ENCODE measurements around the gene RAD1.
"Not testable (repeated sequence)": the region's sequence is repeated elsewhere in the genome, so short reads cannot be mapped to it uniquely, and the experiment has no call there.

Gene RAD1, protein sequence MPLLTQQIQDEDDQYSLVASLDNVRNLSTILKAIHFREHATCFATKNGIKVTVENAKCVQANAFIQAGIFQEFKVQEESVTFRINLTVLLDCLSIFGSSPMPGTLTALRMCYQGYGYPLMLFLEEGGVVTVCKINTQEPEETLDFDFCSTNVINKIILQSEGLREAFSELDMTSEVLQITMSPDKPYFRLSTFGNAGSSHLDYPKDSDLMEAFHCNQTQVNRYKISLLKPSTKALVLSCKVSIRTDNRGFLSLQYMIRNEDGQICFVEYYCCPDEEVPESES

DNA sequence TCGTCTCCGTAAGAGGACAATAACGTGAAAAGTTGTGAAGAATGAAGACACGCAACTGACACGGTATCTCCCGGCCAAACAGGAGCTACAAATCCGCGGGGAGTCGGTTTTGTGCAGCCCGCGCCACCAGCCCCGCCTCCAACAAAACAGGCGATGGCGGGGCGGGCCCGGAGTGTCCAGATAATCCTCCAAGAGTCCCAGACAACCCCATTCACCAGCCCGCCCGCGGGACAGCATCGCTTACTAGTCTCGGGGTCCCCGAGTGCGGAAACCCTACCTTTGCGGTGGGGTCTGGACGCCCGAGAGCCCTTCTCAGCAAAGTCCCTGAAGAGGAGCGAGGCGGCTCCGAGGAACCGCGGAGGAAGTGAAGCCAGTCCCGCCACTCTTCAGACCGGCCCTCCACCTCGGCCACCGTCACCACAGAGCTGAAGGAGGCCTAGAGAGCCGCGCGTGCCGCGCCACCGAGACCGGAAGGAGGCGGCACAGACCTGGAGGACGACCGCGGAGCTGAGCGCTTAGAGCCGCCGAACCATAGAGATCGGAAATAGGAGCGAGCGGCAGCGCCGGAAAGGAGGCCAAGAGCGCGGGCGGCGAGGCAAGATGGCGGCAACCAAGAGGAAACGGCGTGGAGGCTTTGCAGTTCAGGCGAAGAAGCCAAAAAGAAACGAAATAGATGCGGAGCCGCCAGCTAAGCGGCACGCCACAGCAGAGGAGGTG, at the start of gene RAD1, which contains the start of gene BRIX1:
Gene RAD1, minus strand, starts transcription at position 366 of the 717 bp plus-strand sequence. CDS start 612 bp downstream, outside the sequence.
Gene BRIX1, plus strand, starts transcription at position 573 of the 717 bp plus-strand sequence. Its CDS starts 28 bp downstream, at position 601.
- DNase-seq, result peak; percentile 94

DNA sequence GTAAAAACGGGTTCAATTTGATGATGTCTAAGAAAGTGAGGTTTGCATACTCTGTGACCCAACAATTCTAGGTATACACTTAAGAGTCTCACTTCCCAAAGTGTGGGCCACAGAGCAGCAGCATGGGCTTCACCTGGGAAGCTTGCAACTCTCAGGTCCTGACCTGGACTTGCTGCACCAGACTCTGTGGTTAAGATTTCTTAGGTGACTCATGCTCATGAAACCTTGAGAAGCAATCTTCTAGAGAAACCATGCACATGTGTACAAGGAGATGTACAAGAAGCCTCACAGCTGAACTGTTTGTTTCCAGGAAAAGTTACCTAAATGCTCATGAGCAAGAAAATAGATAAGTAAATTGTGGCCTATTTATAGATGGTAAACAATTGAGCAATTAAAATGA, 44.0 kb upstream of the RAD1 start:
- DNase-seq, result no peak

DNA sequence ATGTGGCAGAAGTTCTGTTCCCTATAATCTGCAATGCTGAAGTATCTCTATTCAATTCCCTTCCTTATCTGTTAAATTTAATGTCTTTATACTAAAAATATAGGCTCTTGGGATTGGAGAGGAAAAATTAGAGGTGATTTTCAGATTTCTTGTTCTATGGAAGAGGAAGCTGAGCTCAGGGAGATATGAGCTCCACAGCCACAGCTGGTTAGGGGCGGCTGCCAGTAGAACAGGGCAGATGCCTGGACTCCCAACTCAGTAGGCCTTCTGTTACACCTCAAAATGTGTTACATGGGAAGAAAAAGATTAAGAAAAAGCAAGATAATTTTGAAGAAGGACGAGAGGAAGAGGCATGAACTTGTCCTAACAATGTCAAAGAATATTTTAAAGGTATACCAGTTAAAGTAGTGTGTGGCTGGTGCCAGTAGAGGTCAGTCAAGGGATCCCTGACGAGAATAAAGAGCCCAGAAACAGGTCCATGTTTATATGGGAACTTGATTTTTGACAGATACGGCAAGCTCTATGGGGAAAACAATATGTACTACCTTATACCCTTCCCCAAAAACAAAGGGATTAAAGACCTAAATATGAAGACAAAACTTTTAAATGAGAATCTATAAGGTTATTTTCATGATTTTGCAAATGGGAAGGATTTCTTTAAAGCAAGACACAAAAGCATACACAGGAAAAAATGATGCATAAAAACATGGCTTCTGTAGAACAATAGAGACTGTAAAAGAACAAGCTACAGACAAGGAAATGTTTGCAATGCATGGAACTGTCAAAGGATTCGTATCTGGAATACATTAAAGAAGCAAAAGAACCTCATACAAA, 42.8 kb upstream of the RAD1 start:
- no peak for DNase-seq

DNA sequence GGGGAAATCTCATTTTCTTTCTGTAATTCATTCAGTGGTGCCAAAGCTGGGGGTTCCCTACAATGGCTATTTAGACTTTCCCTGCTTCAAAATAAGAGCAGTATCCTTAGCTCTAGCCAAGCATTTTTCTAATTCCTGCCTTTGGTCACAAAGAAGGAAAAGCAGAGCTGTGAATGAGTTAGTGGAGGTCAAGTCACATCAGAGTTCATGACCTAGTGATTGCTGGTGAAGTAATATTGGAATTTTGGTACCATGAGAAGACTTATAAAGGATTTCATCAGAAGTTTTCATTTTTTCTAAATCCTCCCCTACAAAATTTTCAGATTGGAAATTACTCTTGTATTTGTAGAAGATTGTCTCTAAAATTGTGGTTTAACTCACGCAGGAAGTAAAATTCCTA, 42.0 kb upstream of the RAD1 start:
- no peak for DNase-seq

DNA sequence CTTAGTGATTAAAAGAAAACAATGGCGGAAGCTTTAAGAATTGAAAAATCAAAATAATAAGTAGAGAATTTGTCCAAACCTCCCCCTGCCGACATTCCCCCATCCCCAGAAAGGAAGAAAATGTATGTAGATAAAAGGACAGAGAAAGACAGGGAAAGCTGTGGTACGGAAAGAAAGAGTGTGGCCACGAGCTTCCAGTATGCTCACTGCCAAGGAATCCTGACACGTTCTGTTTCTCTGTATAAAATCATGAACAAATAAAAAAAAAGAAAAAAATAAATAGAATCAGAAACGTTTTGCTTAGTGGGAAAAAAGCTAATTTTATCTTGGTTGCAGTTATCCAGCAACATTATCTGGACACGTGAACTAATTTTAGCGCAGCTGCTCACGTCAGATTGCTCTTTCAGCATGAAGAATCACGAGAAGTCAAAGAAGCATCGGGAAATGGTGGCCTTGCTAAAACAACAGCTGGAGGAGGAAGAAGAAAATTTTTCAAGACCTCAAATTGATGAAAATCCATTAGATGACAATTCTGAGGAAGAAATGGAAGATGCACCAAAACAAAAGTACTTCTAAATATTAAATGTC, 29.2 kb upstream of the RAD1 start:
- DNase-seq, result no peak

DNA sequence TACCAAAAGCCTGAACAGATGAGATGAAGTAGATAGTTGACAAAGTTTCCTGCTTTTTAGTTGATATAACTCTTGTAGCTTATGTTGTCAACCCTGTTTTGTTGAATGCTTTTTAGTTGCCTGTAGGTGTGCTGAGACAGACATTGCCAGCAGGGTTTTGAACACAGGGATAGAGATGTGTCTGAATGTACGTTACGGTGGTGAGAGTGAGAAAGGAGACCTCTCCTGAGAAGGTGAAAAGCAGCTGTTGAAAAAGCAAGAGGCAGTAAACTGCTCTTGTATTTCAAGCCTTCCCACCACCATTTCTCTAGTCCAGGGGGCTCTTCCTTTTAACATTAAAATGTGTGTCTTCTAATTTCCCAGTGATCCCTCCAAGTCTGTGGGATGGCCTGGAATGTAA, 28.7 kb upstream of the RAD1 start:
- no peak for DNase-seq

DNA sequence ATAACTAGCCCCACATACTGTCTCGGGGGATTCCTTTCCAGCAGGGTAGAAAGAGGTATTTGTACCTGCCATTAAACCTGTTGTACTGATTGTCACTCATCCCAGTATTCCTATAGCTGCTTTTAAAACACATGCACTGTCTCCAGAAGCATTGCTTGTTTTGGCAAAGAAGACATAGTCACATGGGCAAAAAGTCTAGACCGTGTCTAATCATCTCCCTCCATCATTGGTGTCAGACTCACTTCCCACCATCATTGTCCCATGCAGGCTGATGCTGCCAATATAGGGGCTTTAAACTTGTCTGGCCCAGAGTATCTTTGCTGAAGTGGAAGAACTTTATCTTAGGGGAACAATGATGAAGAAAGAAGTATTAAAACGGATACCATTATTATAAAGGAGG, 26.6 kb upstream of the RAD1 start:
- DNase-seq, result no peak

DNA sequence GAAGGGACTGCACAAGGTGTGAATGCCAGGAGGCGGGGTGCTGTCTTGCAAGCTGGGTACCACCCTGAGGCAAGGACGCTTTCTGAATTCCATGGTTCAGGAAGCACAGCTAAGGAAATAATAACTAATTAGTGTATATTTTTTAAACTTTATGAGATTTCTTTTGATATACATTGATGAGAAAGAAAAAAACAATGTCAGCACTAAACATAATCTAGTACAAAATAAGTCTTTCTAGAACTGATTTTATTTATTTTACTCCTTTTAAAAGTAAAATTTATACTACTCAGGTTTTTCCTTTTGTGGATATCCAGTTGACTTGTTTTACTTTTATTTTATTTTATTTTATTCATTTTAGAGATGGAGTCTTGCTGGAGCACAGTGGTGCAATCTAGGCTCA, 17.6 kb upstream of the RAD1 start:
- DNase-seq, result no peak

DNA sequence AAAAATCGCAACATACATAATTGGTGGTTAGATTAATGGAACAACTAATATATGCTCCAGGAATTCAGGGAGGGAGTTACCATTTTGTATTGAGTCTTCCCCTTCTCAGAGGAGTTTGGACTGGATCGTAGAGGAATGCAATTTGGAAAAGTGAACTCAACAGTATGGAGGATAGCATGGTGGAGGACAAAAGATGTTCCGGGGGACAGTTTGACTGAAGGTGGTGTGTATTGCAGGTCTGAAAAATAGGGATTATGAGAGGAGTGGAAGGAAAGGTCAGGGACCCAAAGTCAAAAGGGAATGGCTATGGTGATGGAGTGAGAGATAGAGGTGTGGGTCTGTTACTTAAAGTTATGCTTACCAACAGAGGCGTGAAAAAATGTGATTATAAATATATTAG, 15.6 kb upstream of the RAD1 start:
- no peak for DNase-seq

DNA sequence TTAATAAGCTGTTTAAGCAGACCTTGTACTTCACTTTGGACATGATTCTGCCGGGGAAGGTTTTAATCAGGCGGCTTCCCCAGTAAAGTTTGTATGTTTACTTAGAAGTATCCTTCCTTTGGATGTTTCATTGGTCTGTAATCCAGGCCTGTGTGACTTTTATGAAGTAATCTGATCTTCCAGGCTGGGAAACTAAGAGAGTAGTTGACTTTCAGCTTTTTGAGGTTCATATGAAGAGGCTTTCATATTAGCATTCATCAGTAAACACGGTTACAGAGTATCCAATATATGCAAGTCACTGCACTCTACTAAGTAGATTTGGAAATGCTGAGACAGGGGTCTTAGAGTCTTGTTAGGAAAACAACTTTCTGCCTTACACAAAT, 15.1 kb upstream of the RAD1 start:
- no peak for DNase-seq

DNA sequence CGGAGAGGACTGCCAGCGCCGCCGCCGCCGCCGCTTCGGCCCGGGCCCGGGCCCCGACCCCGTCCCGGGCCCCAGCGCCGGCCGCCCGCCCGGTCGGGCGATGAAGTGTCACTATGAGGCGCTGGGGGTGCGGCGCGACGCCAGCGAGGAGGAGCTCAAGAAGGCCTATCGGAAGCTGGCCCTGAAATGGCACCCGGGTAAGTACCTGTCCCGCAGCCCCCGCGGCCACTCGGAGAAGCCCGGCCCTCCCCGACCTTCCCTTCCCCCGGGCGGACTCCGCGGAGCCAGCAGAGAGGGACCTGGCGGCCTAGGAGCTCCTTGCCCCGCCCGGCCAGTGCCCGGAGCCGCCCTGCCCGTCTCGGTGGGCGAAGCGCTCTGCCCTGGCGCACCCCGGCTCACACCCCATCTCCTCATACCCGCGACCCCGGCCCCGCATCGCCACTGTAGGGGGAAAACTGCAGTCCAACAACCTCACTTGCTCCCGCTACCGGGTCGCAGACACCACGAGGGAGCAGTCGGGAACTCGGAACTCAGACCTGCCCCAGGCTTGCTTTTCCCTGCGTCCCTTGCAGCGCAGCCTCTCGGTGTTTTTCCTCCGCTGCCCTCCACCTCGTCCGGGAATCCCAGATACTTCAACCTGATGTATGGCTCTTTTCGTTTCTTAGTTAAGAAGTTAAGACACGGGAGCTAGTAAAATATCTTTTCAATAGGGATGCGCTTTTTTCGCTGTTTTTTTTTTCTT, 14.6 kb upstream of the RAD1 start:
- peak; percentile 52 for DNase-seq

DNA sequence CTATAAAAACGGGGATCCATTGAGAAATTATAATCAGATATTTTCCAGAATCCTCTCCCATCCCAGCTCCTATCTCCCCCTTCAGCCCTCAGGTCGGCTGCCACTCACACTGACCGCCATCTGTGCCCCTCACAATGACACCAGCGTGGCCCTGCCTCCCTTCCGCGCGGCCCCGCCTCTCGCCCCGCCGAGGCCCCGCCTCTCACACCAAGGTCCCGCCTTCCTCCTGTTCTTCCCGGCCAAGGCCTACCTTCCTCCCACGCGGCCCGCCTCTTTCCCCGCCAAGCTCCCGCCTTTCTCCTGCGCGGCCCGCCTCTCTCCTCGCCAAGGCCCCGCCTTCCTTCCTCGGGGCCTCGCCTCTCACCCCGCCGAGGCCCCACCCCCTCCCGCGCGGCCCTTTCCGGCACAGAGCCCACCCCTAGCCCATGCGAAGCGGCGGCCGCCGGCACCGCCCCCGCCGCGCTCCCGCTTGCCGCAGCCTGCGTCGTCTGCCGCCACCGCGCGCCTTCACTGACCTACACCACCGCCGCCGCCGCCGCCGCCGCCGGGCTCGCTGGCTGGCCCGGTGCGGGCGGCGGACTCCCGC, 13.9 kb upstream of the RAD1 start, which contains the start of gene DNAJC21:
Gene DNAJC21, plus strand, starts transcription at position 426 of the 586 bp plus-strand sequence. CDS start 261 bp downstream, outside the sequence.
- DNase-seq, result peak; percentile 90

DNA sequence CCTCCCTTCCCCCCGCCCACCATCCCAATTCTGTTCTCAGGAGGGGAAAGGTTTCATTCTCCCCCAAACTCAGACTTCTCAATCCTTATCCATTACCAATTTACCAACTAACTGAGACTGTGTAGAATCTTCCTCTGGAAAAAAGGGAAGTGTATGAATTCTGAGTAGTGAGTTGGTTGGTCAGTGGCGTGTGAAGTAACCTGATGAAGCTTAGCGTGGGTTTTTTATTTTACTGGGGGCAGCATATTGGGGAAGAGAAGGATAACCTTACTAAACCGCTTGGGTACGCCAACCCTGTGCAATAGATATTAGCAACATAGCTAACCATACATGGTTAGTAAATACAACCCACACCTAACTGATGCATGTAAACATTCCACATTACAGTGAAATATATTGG, 13.0 kb upstream of the RAD1 start:
- DNase-seq, result no peak

DNA sequence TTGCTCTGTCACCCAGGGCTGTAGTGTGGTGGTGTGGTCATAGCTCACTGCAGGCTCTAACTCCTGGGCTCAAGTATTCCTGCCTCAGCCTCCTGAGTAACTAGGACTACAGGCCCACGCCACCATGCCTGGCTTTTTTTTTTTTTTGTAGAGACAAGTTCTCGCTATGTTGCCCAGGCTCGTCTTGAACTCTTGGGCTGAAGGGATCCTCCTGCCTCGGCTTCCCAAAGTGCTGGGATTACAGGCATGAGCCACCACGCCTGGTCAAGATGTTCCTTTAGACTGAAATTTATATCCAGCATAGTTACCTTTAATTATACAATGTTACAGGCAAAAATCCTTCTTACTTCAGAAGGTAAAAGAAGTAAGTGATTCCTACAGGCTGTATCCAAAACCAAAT, 12.5 kb upstream of the RAD1 start:
- no peak for DNase-seq

DNA sequence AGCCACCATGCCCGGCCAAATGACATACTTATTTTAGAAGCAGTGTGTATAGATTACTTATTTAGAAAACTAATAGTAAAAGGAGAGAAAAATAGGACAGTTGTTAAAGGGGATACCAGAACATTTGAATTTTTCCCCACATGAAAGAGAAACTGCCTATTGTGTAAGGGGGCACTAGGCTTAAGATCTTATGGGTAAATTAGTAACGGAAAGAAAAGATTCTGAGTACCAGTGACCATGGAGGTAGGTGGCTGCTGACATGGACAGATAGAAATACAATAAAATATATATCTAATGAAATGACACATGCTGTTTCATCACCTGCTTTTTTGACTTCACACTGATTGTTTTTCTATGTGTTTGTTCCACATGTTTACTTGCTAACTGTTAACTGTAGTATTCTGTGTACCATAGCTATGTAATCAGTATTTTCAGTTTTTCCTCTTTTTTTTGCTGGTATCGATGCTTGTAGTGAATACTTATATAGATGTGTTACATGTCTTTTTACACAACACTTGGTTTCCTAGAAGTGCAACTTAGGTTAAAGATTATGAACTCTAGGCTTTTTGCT, 11.1 kb upstream of the RAD1 start:
- DNase-seq, result no peak

DNA sequence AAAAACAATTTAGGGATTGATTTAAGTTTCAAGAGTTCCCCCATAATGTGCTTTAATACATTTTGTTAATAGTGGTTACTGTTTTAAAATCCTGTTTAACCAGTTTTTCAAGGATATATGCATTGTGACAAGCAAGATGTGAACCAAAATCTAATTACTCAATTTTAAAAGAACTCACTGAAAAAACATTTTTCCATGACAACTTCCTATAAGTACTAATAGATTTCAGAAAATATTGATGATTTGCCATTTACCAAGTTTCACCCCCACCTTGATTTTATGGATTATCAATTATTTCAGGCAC, 9.1 kb upstream of the RAD1 start:
- no peak for DNase-seq

DNA sequence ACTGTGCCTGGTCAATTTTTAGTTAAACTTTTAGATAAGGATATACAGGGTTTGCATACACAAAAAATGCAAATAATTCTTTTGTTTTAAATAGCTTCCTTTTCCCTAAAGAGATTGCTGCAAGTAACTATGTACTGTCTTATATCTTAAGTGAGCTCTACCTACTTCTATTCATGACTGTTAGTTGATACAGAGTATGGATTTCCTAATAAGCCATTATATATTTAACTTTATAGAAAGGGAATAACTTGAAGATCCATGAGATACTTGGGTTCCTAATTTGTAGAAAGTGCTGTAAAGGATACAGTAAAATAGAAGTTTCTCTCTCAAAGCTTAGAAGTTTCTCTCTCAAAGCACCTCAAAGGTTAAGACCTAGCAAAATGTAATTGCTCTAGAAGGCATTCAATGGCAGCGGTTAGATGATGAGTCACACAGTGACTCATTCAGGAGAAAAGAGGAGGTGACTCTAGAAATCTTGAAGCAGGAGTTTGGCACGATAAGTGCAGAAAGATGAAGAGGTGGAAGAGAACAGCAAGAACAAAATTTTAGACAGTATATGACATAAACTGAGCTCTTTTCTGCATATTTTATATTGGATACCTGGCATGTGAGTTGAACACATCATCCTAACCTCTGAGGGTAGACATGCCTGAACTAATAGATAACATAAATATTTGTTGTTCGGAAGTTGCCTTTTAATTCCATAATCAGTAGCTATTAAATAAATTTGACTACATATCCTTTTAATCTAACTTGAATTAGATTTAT, 8.6 kb upstream of the RAD1 start:
- DNase-seq, result no peak

DNA sequence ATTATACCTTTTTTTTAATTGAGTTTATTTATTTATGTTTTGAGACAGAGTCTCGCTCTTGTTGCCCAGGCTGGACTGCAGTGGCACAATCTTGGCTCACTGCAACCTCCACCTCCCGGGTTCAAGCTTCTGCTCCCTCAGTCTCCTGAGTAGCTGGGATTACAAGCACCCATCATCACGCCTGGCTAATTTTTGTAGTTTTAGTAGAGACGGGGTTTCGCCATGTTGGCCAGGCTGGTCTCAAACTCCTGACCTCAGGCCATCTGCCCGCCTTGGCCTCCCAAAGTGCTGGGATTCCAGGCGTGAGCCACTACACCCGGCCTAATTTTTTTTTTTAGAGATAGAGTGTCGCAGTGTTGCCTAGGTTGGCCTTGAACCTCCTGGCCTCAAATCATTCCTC, 8.0 kb upstream of the RAD1 start:
- DNase-seq, result not testable (repeated sequence)

DNA sequence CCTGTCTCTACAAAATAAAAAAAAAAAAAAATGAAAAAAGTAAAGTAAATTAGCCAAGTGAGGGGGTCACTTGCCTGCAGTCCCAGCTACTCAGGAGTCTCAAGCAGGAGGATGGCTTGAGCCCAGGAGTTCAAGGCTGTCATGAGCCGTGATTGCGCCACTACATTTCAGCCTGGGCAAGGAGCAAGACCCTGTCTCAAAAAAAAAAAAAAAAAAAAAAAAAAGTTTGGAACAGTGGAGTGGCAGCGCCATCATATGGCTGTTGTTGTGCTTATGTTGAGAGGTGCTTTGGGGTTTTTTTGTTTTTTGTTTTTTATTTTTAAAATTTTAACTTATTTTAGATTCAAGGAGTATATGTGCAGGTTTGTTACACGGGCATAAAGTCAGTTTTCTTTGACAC, 3.8 kb upstream of the RAD1 start:
- no peak for DNase-seq

DNA sequence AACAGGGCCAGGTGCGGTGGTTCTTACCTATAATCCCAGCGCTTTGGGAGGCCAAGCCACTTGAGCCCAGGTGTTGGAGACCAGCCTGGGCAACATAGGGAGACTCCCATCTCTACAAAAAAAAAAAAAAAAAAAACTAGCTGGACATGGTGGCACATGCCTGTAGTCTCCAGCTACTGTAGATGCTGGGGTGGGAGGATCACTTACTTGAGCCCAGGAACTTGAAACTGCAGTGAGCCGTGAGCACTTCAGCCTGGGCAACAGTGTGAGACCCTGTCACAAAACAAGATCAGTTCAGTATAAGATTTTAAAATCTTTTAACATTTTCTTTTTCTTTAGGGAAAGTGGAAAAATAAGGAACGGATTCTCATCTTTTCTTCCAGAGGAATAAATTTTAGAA, 2.7 kb upstream of the RAD1 start:
- no peak for DNase-seq

DNA sequence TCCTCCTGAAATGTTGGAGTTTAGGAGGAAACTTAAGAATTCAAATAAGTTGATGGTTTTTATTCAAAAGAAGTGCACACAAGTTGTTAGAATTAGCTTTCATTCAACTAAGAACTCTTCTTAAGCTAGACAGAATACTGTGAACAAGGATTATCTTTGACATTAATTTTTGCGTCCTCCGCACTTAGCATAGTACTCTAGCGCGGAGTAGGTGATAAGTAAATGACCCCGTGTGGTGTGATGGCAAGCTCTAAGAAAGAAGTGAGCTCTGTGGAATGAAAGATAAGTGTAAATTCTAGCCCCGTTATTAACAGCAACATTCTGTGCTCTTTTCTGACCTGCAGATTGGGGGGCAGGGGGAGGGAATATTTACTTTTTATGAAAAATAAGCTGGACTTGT, 1.2 kb upstream of the RAD1 start:
- no peak for DNase-seq
